A673 (cell line): Measurements from ENCODE around the gene PPIC. TPM values are rescaled to one million over a fixed set of nuclear protein-coding genes. Genes with fewer than 3 reads are reported as not detected.

ENCODE experiments used
- BruUV-seq: library from RNA; stranded (reverse); fragments of 400-500 nt; replicated peaks from 2 replicates; lab custom pipeline; 2021; lab: Mats Ljungman, UMichigan
- CTCF ChIA-PET: fragments of 300-600 bp; sonication (Branson Sonifier 250); formaldehyde crosslinking; loops from one replicate; lab custom pipeline; 2022; ENCODE audit warnings: antibody characterized with exemption; lab: Charles Lee
- POLR2A ChIA-PET: fragments of 300-600 bp; sonication (Branson Sonifier 250); formaldehyde crosslinking; loops from one replicate; lab custom pipeline; 2022; ENCODE audit warnings: antibody characterized with exemption; ENCODE audit not compliant: low non-redundant PET; lab: Charles Lee
- DNase-seq: peaks from one replicate; pipeline ENCODE4 v3.0.0-alpha.2; 2015; ENCODE audit warnings: low spot score
- H3K27ac ChIP-seq: fragments of 200-600 bp; sonication (generic); 2 replicates; pipeline ENCODE4 v1.5.1; 2016; ENCODE audit warnings: mixed run types, low read depth, mild to moderate bottlenecking, mixed read lengths, antibody characterized with exemption, low read length; ENCODE audit not compliant: poor library complexity, severe bottlenecking
- H3K27me3 ChIP-seq: fragments of 200-600 bp; sonication (generic); replicated peaks from 2 replicates; pipeline ENCODE4 v1.6.1; 2017; ENCODE audit warnings: mixed run types, low read depth, mild to moderate bottlenecking, mixed read lengths, antibody characterized with exemption, low read length; ENCODE audit not compliant: insufficient read depth, poor library complexity
- H3K36me3 ChIP-seq: fragments of 200-600 bp; sonication (generic); 2 replicates; pipeline ENCODE4 v1.6.1; 2016; ENCODE audit warnings: mixed run types, mild to moderate bottlenecking, mixed read lengths, antibody characterized with exemption, low read length; ENCODE audit not compliant: insufficient read depth, poor library complexity, severe bottlenecking
- H3K4me1 ChIP-seq: fragments of 200-600 bp; sonication (generic); 2 replicates; pipeline ENCODE4 v1.6.1; 2017; ENCODE audit warnings: mixed run types, mild to moderate bottlenecking, mixed read lengths, antibody characterized with exemption, low read length; ENCODE audit not compliant: insufficient read depth, poor library complexity, severe bottlenecking
- H3K4me3 ChIP-seq: fragments of 200-600 bp; sonication (generic); 2 replicates; pipeline ENCODE4 v1.5.1; 2016; ENCODE audit warnings: low read depth, mixed run types, mild to moderate bottlenecking, mixed read lengths, low read length; ENCODE audit not compliant: poor library complexity, severe bottlenecking
- H3K9me3 ChIP-seq: fragments of 200-600 bp; sonication (generic); 2 replicates; pipeline ENCODE4 v1.6.1; 2016; ENCODE audit warnings: mixed run types, low read depth, mild to moderate bottlenecking, mixed read lengths, antibody characterized with exemption, low read length; ENCODE audit not compliant: poor library complexity, severe bottlenecking
- EZH2 ChIP-seq: fragments of 200-600 bp; sonication (generic); IDR thresholded peaks from 2 replicates; pipeline ENCODE4 v1.6.1; 2017; ENCODE audit warnings: borderline replicate concordance, low read depth, mild to moderate bottlenecking, mixed read lengths, antibody characterized with exemption, low read length; ENCODE audit not compliant: poor library complexity, severe bottlenecking
- intact Hi-C: fragments of 100-400 bp; cut with micrococcal nuclease; formaldehyde crosslinking; loops from one replicate; pipeline ENCODE4 v1.10.0; 2022; ENCODE audit not compliant: unreplicated experiment
- total RNA-seq: library from RNA; stranded (reverse); gene quantifications from 2 replicates; pipeline ENCODE4 v1.2.3, GENCODE V29; 2021
- TF ChIP-seq, protein P1 (sequence below): fragments of 300-800, 200-600 bp; sonication (generic); conservative IDR thresholded peaks from 2 replicates; pipeline ENCODE4 v1.5.1; 2017; ENCODE audit warnings: low read depth, mild to moderate bottlenecking, antibody characterized with exemption, low read length, moderate library complexity, mixed read lengths

Gene PPIC
- total RNA-seq, 1 experiment from 2014 or later, result not detected

DNA sequence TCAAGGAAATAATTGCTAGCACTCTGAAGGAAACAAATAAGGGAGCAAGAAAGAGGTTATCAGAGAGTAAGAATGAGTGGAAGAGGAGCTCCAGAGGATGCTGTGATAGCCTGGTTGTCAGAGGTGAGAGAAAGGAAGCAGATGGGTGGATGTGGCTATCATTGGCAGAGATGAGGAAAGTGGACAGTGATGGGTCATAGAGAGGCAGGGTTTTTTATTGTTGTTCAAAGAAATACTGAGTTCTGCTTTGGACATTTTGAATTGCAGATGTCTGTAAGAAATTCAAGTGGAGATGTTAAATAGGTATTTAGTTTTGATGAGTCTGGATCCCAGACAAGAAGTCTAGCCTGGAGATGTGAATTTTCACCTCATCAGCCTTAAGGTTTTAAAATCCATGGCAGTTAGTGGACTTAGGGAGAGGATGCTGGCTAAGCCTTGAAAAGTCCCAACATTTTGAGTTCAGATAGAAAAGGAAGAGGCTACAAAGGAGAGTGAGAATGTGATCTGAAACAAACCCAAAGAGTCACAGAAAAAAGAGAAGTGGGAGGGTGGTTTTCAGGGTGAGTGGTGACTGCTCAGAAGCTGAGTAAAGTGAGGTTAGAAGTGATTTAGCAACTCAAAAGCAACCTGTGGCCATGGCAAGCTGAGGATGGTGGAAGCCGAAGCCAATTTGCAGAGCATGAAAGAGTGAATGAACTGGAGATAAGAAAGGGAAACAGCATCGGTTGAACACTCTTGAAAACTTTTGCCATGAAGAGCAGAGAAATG, 50.4 kb downstream of the PPIC start:
- intact Hi-C loops, result no loop called here
- no peaks in the 10 kb centered on the region for H3K36me3 ChIP-seq
- H3K9me3 ChIP-seq, result no peaks in the 10 kb centered on the region
- H3K27ac ChIP-seq, result no peak overlapping the region
- no TSS peak for BruUV-seq
- no peak for DNase-seq
- POLR2A ChIA-PET, result no interaction called here
- H3K4me3 ChIP-seq, result no peak overlapping the region
- no peaks in the 10 kb centered on the region for H3K4me1 ChIP-seq
- H3K27me3 ChIP-seq, result no peaks in the 10 kb centered on the region
- CTCF ChIA-PET, result no interaction called here
- no peak for TF ChIP-seq EZH2
- TF ChIP-seq, protein P1, sequence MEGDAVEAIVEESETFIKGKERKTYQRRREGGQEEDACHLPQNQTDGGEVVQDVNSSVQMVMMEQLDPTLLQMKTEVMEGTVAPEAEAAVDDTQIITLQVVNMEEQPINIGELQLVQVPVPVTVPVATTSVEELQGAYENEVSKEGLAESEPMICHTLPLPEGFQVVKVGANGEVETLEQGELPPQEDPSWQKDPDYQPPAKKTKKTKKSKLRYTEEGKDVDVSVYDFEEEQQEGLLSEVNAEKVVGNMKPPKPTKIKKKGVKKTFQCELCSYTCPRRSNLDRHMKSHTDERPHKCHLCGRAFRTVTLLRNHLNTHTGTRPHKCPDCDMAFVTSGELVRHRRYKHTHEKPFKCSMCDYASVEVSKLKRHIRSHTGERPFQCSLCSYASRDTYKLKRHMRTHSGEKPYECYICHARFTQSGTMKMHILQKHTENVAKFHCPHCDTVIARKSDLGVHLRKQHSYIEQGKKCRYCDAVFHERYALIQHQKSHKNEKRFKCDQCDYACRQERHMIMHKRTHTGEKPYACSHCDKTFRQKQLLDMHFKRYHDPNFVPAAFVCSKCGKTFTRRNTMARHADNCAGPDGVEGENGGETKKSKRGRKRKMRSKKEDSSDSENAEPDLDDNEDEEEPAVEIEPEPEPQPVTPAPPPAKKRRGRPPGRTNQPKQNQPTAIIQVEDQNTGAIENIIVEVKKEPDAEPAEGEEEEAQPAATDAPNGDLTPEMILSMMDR, result no peak

DNA sequence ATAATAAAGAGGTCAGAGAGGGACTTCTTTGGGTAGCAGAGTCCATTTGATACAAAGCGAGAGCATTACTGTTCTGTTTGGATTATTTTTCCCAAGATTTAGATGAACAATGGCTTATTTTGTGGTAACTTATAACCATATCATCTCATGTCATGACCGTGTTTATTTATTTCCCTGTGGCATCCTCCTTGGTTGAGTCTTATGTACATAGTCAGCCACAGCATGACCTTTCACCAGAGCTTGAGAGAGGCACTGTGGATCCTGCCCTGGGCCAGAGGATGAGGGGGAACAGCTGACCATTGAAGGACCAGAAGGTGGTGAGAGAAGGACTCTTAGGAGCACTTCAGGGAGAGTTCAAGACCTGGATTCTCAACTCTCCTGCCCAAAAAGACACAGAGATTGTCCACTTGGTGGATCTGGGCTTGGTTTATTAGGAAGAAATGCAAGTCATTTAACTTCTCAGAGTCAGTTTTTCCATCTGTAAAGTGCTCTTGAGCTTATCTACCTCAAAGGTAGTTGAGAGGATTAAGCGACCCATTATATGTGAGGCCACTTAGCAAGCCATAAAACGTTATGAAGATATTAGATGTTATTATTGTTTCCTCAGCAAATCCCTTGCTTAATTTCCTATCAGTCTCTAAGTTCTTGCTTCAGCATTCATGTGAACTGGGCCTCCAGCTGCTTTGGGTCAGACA, 51.4 kb downstream of the PPIC start:
- H3K36me3 ChIP-seq, result no peaks in the 10 kb centered on the region
- no peak overlapping the region for H3K27ac ChIP-seq
- intact Hi-C loops, result no loop called here
- H3K27me3 ChIP-seq, result no peaks in the 10 kb centered on the region
- H3K9me3 ChIP-seq, result no peaks in the 10 kb centered on the region
- no peak overlapping the region for H3K4me3 ChIP-seq
- no peak for DNase-seq
- no peaks in the 10 kb centered on the region for H3K4me1 ChIP-seq
- TF ChIP-seq EZH2, result no peak
- TF ChIP-seq, protein P1, result no peak
- POLR2A ChIA-PET, result no interaction called here
- CTCF ChIA-PET, result no interaction called here
- no TSS peak for BruUV-seq

DNA sequence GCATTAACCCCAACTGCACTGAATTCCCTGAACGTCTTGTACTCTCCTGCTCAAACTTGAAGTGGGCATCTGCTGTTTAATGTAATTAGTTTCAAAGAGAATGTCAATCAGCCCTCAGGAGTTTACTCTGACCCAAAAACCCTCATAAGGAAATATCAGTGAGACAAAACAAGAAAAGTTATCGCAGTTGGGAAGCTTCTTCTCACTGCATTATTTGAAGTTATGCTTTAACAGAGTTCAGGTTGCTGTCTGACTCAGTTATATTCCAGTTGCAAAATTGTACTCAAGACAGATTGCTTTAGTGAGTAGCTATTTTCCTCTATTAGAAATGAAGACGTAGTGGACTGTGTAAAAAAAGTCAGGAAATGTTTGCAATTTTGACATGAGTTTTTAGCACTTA, 52.1 kb downstream of the PPIC start:
- intact Hi-C loops, result no loop called here
- Histone ChIP-seq H3K4me3 (no peak overlapping the region), H3K9me3 (no peaks in the 10 kb centered on the region), H3K36me3 (no peaks in the 10 kb centered on the region), H3K27ac (no peak overlapping the region), H3K4me1 (no peaks in the 10 kb centered on the region), H3K27me3 (no peaks in the 10 kb centered on the region)
- CTCF ChIA-PET, result no interaction called here
- no peak for TF ChIP-seq EZH2
- TF ChIP-seq, protein P1, result no peak
- no TSS peak for BruUV-seq
- no peak for DNase-seq
- POLR2A ChIA-PET, result no interaction called here
